PC-9 (cell line): Measurements from ENCODE around the gene TSPAN18. TPM values are rescaled to one million over a fixed set of nuclear protein-coding genes. Genes with fewer than 3 reads are reported as not detected.

Experiments
- BruUV-seq: library from RNA; stranded (reverse); fragments of 400-500 nt; replicated peaks from 2 replicates; lab custom pipeline; 2021; lab: Mats Ljungman, UMichigan
- CTCF ChIA-PET: fragments of 300-600 bp; sonication (Branson Sonifier 250); formaldehyde crosslinking; loops from one replicate; lab custom pipeline; 2022; ENCODE audit warnings: antibody characterized with exemption; lab: Charles Lee
- POLR2A ChIA-PET: fragments of 300-600 bp; sonication (Branson Sonifier 250); formaldehyde crosslinking; loops from one replicate; lab custom pipeline; 2022; ENCODE audit warnings: antibody characterized with exemption; ENCODE audit not compliant: unreplicated experiment; lab: Charles Lee
- DNase-seq, 2 experiments: peaks; one replicate each; pipeline versions ENCODE4 v3.0.0 to v3.0.0-alpha.2; 2015 to 2022; ENCODE audit warnings: mixed read lengths in 1 of 2
- H2AFZ ChIP-seq: fragments of 200-600 bp; sonication (generic); 2 replicates; pipeline ENCODE4 v1.8.1; 2017; ENCODE audit warnings: antibody characterized with exemption
- H3F3A ChIP-seq: fragments of 200-600 bp; sonication (generic); 2 replicates; pipeline ENCODE4 v1.8.1; 2017; ENCODE audit warnings: antibody characterized with exemption, mild to moderate bottlenecking, low read depth; ENCODE audit not compliant: insufficient read depth
- H3K27ac ChIP-seq: fragments of 200-600 bp; sonication (generic); 2 replicates; pipeline ENCODE4 v1.6.1; 2016; ENCODE audit warnings: mixed run types
- H3K27me3 ChIP-seq: fragments of 200-600 bp; sonication (generic); 2 replicates; pipeline ENCODE4 v1.6.1; 2016; ENCODE audit warnings: low read depth, mixed run types; ENCODE audit not compliant: insufficient read depth
- H3K36me3 ChIP-seq: fragments of 200-600 bp; sonication (generic); 2 replicates; pipeline ENCODE4 v1.6.1; 2016; ENCODE audit warnings: low read depth, mixed run types
- H3K4me1 ChIP-seq: fragments of 200-600 bp; sonication (generic); replicated peaks from 2 replicates; pipeline ENCODE4 v1.6.1; 2016; ENCODE audit warnings: mixed run types; ENCODE audit not compliant: insufficient read depth
- H3K4me2 ChIP-seq: fragments of 200-600 bp; sonication (generic); 2 replicates; pipeline ENCODE4 v1.6.1; 2017; ENCODE audit warnings: mixed run types
- H3K4me3 ChIP-seq: fragments of 200-600 bp; sonication (generic); 2 replicates; pipeline ENCODE4 v1.6.1; 2016; ENCODE audit warnings: mixed run types
- H3K79me2 ChIP-seq: fragments of 200-600 bp; sonication (generic); 2 replicates; pipeline ENCODE4 v1.6.1; 2017; ENCODE audit warnings: low read depth, mixed run types
- H3K9me2 ChIP-seq: fragments of 200-600 bp; sonication (generic); 2 replicates; pipeline ENCODE4 v1.8.1; 2017; ENCODE audit warnings: mild to moderate bottlenecking; ENCODE audit not compliant: insufficient read depth
- H3K9me3 ChIP-seq: fragments of 200-600 bp; sonication (generic); 2 replicates; pipeline ENCODE4 v1.8.1; 2016; ENCODE audit warnings: low read depth; ENCODE audit not compliant: insufficient read depth
- H4K20me1 ChIP-seq: fragments of 200-600 bp; sonication (generic); 2 replicates; pipeline ENCODE4 v1.8.1; 2017; ENCODE audit not compliant: insufficient read depth
- CTCF ChIP-seq: fragments of 200-600 bp; sonication (generic); conservative IDR thresholded peaks from 2 replicates; pipeline ENCODE4 v1.6.1; 2017; ENCODE audit warnings: mixed run types, antibody characterized with exemption, mild to moderate bottlenecking, moderate library complexity
- EZH2 ChIP-seq: fragments of 200-600 bp; sonication (generic); IDR thresholded peaks from 2 replicates; pipeline ENCODE4 v1.8.0; 2017; ENCODE audit warnings: antibody characterized with exemption, low read depth
- intact Hi-C: fragments of 100-400 bp; cut with micrococcal nuclease; formaldehyde crosslinking; loops from one replicate; pipeline ENCODE4 v1.10.0; 2022; ENCODE audit not compliant: unreplicated experiment
- total RNA-seq: library from RNA; stranded (reverse); gene quantifications from 2 replicates; pipeline ENCODE4 v1.2.3, GENCODE V29; 2021

TSPAN18 gene
- total RNA-seq, 1 experiment from 2014 or later, result not detected

- Histone ChIP-seq H3K27me3 (peaks cover 84% of the 10 kb centered on the region), H3K27ac (no peak overlapping the region), H3F3A (no peaks in the 10 kb centered on the region), H3K79me2 (no peaks in the 10 kb centered on the region), H3K9me2 (no peaks in the 10 kb centered on the region), H3K9me3 (no peaks in the 10 kb centered on the region; the same call in 1 of the 2 replicates), H3K4me2 (no peak overlapping the region), H3K4me3 (no peak overlapping the region), H3K36me3 (no peaks in the 10 kb centered on the region), H2AFZ (no peak overlapping the region), H4K20me1 (no peaks in the 10 kb centered on the region), H3K4me1 (no peaks in the 10 kb centered on the region)
- intact Hi-C loops, result no loop called here
- CTCF ChIA-PET, result no interaction called here
- no peak for TF ChIP-seq EZH2
- no peak for TF ChIP-seq CTCF
- POLR2A ChIA-PET, result no interaction called here
- no TSS peak for BruUV-seq
- DNase-seq, result no peak
These were observed 101.5 kb downstream of the TSPAN18 start for GRCh38 chr11:44828296-44828695.

GRCh38 chr11:44829838-44830237 lies 103.1 kb downstream of the TSPAN18 start:
- POLR2A ChIA-PET, result no interaction called here
- Histone ChIP-seq H3K9me2 (no peaks in the 10 kb centered on the region), H3K9me3 (no peaks in the 10 kb centered on the region), H3K79me2 (no peaks in the 10 kb centered on the region), H2AFZ (no peak overlapping the region), H3K4me2 (no peak overlapping the region), H3F3A (no peaks in the 10 kb centered on the region), H3K27ac (no peak overlapping the region), H3K4me1 (no peaks in the 10 kb centered on the region), H3K27me3 (peaks cover 89% of the 10 kb centered on the region), H3K4me3 (no peak overlapping the region), H4K20me1 (no peaks in the 10 kb centered on the region), H3K36me3 (no peaks in the 10 kb centered on the region)
- TF ChIP-seq EZH2, result no peak
- no peak for TF ChIP-seq CTCF
- no TSS peak for BruUV-seq
- no peak for DNase-seq
- CTCF ChIA-PET, result no interaction called here
- intact Hi-C loops, result no loop called here

GRCh38 chr11:44831605-44832394 lies 105.0 kb downstream of the TSPAN18 start:
- POLR2A ChIA-PET, result no interaction called here
- H3K27me3 ChIP-seq, result peaks cover 94% of the 10 kb centered on the region
- BruUV-seq, result no TSS peak
- no peak overlapping the region for H2AFZ ChIP-seq
- no peaks in the 10 kb centered on the region for H3F3A ChIP-seq
- no peaks in the 10 kb centered on the region for H3K36me3 ChIP-seq
- H3K27ac ChIP-seq, result no peak overlapping the region
- H4K20me1 ChIP-seq, result no peaks in the 10 kb centered on the region
- no peak for TF ChIP-seq CTCF
- TF ChIP-seq EZH2, result no peak
- H3K9me3 ChIP-seq, result no peaks in the 10 kb centered on the region
- intact Hi-C loops, result no loop called here
- no peaks in the 10 kb centered on the region for H3K79me2 ChIP-seq
- no peak overlapping the region for H3K4me3 ChIP-seq
- CTCF ChIA-PET, result no interaction called here
- no peaks in the 10 kb centered on the region for H3K4me1 ChIP-seq
- DNase-seq, result no peak
- H3K9me2 ChIP-seq, result no peaks in the 10 kb centered on the region
- H3K4me2 ChIP-seq, result no peak overlapping the region
